Gastrocnemius medialis (tissue), 4 donors: ENCODE results near the gene ZNF814. TPM values are rescaled to one million over a fixed set of nuclear protein-coding genes. Genes with fewer than 3 reads are reported as not detected.
"Not testable (repeated sequence)": the region's sequence is repeated elsewhere in the genome, so short reads cannot be mapped to it uniquely, and the experiment has no call there.

Experiments used
- ATAC-seq, 2 donors: fragments of 150-250 bp; one replicate each; pipeline ENCODE4 v1.9.1; 2016
- DNase-seq, 2 donors: peaks; one replicate each; pipeline ENCODE4 v3.0.0-alpha.2; 2019
- H3K27ac ChIP-seq, 4 donors: fragments of 200-600 bp; sonication (generic); 1 replicate in 1 of 4; 2 replicates in 3 of 4; pipeline ENCODE4 v1.5.1; 2016 to 2018; ENCODE audit warnings: mild to moderate bottlenecking in 2 of 4, moderate library complexity in 1 of 4
- H3K27me3 ChIP-seq, 3 donors: fragments of 200-600 bp; sonication (generic) in 2 of 3; 1 replicate in 1 of 3; 2 replicates in 2 of 3; pipeline versions ENCODE4 v1.5.1 to v1.6.0; 2016 to 2019; ENCODE audit warnings: mild to moderate bottlenecking in 1 of 3, moderate library complexity in 1 of 3
- H3K36me3 ChIP-seq, 2 donors: fragments of 200-600 bp; sonication (generic) in 1 of 2; one replicate each; pipeline ENCODE4 v1.5.1; 2017 to 2018
- H3K4me1 ChIP-seq, 2 donors: fragments of 200-600 bp; sonication (generic) in 1 of 2; one replicate each; pipeline ENCODE4 v1.5.1; 2016 to 2017; ENCODE audit warnings: mild to moderate bottlenecking in 2 of 2
- H3K4me3 ChIP-seq, 4 donors: fragments of 200-600 bp; sonication (generic) in 3 of 4; 1 replicate in 1 of 4; 2 replicates in 3 of 4; pipeline ENCODE4 v1.5.1; 2016 to 2019; ENCODE audit warnings: mild to moderate bottlenecking in 2 of 4
- H3K9me3 ChIP-seq, 3 donors: fragments of 200-600 bp; sonication (generic) in 2 of 3; 1 replicate in 1 of 3; 2 replicates in 2 of 3; pipeline ENCODE4 v1.5.1; 2016 to 2019
- POLR2A ChIP-seq, 2 donors: fragments of 450-650 bp; IDR thresholded peaks; one replicate each; pipeline ENCODE4 v1.6.1; 2017; ENCODE audit warnings: antibody characterized with exemption in 2 of 2, mild to moderate bottlenecking in 2 of 2, moderate library complexity in 2 of 2
- in situ Hi-C, 4 donors: fragments of 200-750 bp; cut with MboI; loops; one replicate each; pipeline versions ENCODE4 v1.15.0 to v1.8.0; 2017; ENCODE audit warnings: low sequenced_read_pairs in 4 of 4
- intact Hi-C: fragments of 100-400 bp; cut with DNase I; formaldehyde crosslinking; loops from one replicate; pipeline ENCODE4 v1.15.1; 2023; ENCODE audit warnings: low total_unique reads
- total RNA-seq, 4 donors: library from RNA; depleted of rRNA; stranded (reverse); fragments of >200 nt; gene quantifications; one replicate each; pipeline versions ENCODE4 v1.1.0 to v1.2.3, GENCODE V29; 2016
- TF ChIP-seq, protein P1 (sequence below), 5 experiments: fragments of 450-650 bp in 3 of 5; fragments of 200-600 bp in 2 of 5; sonication (generic) in 2 of 5; IDR thresholded peaks in 4 of 5; conservative IDR thresholded peaks in 1 of 5; 1 replicate in 4 of 5; 2 replicates in 1 of 5; pipeline ENCODE4 v1.5.1; 2016 to 2019; ENCODE audit warnings: antibody characterized with exemption in 5 of 5, mild to moderate bottlenecking in 3 of 5, moderate library complexity in 3 of 5

Gene ZNF814
- total RNA-seq, 4 donors from 2014 or later = 3.3 to 18.0 (median 4.5) TPM

DNA sequence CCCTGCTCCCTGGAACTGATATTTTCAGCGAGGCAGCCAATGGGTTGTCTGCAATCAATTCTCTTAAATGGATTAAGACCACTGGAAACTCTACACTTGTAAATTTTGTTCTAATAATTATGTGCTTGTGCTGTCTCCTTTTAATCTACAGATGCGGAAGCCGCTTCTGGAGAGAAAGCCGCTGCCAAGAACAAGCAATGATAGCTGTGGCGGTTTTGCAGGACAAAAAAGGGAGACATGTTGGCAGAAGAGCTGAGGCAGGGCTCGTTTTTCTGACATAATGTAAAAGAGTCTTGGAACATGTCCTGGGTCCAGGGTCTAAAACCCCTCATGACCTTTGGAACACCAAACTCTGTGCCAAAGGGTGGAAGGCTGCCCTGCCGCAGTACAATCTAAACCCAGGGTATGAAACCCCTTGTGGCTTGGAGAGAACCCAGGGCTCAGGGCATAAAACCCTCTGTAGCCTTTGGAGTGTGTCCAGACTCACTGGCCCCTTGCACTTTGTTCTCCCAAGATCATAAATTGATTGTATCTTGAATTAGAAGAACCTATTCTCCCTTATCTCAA lies 14.9 kb upstream of the ZNF814 start:
- ATAC-seq = no peak
- DNase-seq = no peak
- H3K27ac ChIP-seq = no peak overlapping the region
- in situ Hi-C loops (loop anchor here in 2 of 4 donors (25.0 kb wide), 1 partner anchor 166 kb away; the partner anchor contains the start of genes ZNF671 (in 2 of the 2) and ZNF776 (in 2 of the 2)), intact Hi-C loops (no loop called here)
- TF ChIP-seq, protein P1, sequence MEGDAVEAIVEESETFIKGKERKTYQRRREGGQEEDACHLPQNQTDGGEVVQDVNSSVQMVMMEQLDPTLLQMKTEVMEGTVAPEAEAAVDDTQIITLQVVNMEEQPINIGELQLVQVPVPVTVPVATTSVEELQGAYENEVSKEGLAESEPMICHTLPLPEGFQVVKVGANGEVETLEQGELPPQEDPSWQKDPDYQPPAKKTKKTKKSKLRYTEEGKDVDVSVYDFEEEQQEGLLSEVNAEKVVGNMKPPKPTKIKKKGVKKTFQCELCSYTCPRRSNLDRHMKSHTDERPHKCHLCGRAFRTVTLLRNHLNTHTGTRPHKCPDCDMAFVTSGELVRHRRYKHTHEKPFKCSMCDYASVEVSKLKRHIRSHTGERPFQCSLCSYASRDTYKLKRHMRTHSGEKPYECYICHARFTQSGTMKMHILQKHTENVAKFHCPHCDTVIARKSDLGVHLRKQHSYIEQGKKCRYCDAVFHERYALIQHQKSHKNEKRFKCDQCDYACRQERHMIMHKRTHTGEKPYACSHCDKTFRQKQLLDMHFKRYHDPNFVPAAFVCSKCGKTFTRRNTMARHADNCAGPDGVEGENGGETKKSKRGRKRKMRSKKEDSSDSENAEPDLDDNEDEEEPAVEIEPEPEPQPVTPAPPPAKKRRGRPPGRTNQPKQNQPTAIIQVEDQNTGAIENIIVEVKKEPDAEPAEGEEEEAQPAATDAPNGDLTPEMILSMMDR (IDR thresholded peaks at IDR 0.05 in 4 of 5, conservative IDR thresholded peaks at IDR 0.05 in 1 of 5) = no peak
- TF ChIP-seq POLR2A (IDR thresholded peaks at IDR 0.05) = no peak
- no peaks in the 10 kb centered on the region for H3K27me3 ChIP-seq
- H3K4me3 ChIP-seq = no peak overlapping the region
- H3K36me3 ChIP-seq = peaks cover 6 to 16% of the 10 kb centered on the region in 2 donors
- H3K4me1 ChIP-seq = peaks cover 0 to 4% of the 10 kb centered on the region in 2 donors
- H3K9me3 ChIP-seq = peaks cover 0 to 5% (median 0%) of the 10 kb centered on the region in 3 donors

DNA sequence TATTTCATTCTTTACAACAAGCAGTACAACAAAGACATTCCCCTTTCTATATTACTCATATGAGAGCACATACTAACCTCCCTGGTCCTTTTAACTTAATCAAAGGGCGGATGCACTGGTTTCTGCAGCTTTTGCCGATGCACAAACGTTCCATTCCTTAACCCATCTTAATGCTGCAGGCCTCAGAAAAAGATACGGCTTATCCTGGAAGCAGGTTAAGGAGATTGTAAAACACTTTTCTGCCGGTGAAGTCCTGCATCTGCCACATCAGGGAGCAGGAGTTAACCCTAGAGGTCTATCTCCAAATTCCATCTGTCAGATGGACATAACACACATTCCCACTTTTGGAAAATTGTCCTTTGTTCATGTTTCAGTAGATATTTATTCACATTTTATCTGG lies 11.5 kb upstream of the ZNF814 start:
- H3K4me1 ChIP-seq = peaks cover 0 to 4% of the 10 kb centered on the region in 2 donors
- no peaks in the 10 kb centered on the region for H3K27me3 ChIP-seq
- DNase-seq (no peak), ATAC-seq (no peak)
- no peaks in the 10 kb centered on the region for H3K9me3 ChIP-seq
- no peaks in the 10 kb centered on the region for H3K36me3 ChIP-seq
- TF ChIP-seq, protein P1 (IDR thresholded peaks at IDR 0.05 in 4 of 5, conservative IDR thresholded peaks at IDR 0.05 in 1 of 5) = no peak
- no peak for TF ChIP-seq POLR2A (IDR thresholded peaks at IDR 0.05)
- intact Hi-C loops = no loop called here
- in situ Hi-C loops = loop anchor here in 2 of 4 donors (25.0 kb wide), 1 partner anchor 163 kb away; the partner anchor contains the start of genes ZNF671 (in 2 of the 2) and ZNF776 (in 2 of the 2)
- no peak overlapping the region for H3K4me3 ChIP-seq
- H3K27ac ChIP-seq = no peak overlapping the region

DNA sequence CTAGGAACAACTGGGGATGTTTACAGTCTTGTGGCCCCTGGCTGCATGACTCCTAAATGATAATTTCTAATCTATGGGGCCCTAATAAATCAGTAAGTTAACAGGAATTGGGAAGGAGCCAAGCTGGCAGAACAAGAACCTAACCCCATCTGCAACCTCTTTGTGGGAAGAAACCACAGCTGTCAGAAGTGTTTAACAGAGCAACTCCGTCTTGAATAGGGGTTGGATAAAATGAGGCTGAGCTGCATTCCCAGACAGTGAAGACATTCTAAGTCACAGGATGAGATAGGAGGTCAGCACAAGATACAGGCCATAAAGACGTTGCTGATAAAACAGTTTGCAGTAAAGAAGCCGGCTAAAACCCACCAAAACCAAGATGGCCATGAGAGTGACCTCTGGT lies 1.9 kb upstream of the ZNF814 start:
- DNase-seq, H3K27ac ChIP-seq, H3K27me3 ChIP-seq, ATAC-seq, in situ Hi-C loops, H3K36me3 ChIP-seq, intact Hi-C loops, H3K9me3 ChIP-seq, H3K4me3 ChIP-seq: not testable (repeated sequence)
- peaks cover 11 to 13% of the 10 kb centered on the region in 2 donors for H3K4me1 ChIP-seq

DNA sequence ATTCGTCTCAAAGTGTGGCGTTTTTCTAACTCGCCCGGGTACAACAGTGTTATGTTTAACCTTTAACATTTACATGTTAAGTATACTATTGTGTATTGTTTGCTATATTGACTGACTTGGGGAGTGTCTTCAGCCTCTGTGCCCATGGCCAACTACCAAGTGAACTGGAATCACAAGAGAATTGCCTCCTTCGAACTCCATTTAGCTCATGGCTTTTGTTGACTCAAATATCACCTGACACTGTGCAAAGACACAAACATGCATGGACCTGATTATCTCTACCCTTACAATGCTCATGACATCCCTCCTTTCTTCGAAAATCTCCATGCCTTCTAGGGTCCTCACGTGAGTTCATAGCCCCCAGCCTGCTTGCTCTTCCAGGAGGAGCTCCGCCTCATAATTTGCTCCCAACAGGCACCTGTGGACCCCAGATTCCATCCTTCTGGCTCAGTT lies 704 bp downstream of the ZNF814 start:
- Histone ChIP-seq H3K27ac (peak overlapping the region; percentile 83 to 94 (median 88)), H3K9me3 (no peaks in the 10 kb centered on the region), H3K36me3 (peaks cover 0 to 14% of the 10 kb centered on the region in 2 donors), H3K4me1 (peaks cover 13 to 19% of the 10 kb centered on the region in 2 donors), H3K27me3 (no peaks in the 10 kb centered on the region), H3K4me3 (peak overlapping the region; percentile 85 to 91 (median 87))
- ATAC-seq (no peak), DNase-seq (no peak)
- in situ Hi-C loops = no loop called here
- no peak for TF ChIP-seq POLR2A (IDR thresholded peaks at IDR 0.05)
- TF ChIP-seq, protein P1 (IDR thresholded peaks at IDR 0.05 in 4 of 5, conservative IDR thresholded peaks at IDR 0.05 in 1 of 5) = no peak
- intact Hi-C loops = no loop called here

DNA sequence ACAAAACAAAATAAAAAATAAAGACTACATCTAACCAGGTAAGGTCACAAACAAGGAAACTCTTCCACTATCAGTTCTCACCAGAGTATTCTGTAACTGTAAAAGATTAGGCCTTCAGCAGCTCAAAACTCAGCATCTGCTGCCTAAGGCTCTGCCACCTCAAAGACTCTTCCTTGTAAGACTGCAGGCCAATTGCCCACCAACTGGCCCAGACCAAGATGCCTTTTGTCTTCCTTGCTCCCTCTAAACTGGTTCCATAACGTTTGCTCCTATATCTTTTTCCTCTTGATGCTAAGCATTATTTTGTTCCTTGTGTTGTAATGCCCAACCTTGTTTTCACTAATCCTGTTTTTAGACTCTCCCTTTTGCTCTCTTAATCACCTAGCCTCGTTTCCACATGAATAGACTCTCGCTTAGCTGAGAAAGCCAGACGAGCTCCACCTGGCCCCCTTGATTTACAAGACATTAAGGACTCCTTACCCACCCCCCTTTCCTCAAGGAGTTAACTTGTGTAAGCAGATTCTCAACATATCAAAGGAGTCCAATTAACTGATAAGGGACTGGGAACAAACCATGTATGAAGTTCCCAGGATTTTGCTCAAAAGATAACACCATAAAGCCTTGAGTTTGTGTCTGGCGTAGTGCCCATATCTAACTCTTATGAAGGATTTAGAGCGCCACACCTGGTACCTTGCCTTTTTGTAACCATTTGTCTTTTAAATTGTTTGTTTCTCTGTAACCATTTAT lies 1.5 kb downstream of the ZNF814 start:
- no peaks in the 10 kb centered on the region for H3K9me3 ChIP-seq
- peak overlapping the region; percentile 83 to 94 (median 88) for H3K27ac ChIP-seq
- peak overlapping the region; percentile 85 to 91 (median 87) for H3K4me3 ChIP-seq
- H3K4me1 ChIP-seq = peaks cover 13 to 19% of the 10 kb centered on the region in 2 donors
- in situ Hi-C loops = no loop called here
- intact Hi-C loops = no loop called here
- no peak for TF ChIP-seq POLR2A (IDR thresholded peaks at IDR 0.05)
- TF ChIP-seq, protein P1 (IDR thresholded peaks at IDR 0.05 in 4 of 5, conservative IDR thresholded peaks at IDR 0.05 in 1 of 5) = no peak
- peaks cover 0 to 19% of the 10 kb centered on the region in 2 donors for H3K36me3 ChIP-seq
- DNase-seq (no peak), ATAC-seq (no peak)
- no peaks in the 10 kb centered on the region for H3K27me3 ChIP-seq
